Activated effector memory CD4-positive, alpha-beta T cell treated with Interleukin-2 at 50 U/mL for 16 hours (primary cell): ENCODE results near the gene PRKCH.
A peak's percentile ranks its signal among the peaks of the same experiment; 100 is the strongest.

Experiments used
- DNase-seq: peaks from one replicate; pipeline ENCODE4 v3.0.0-alpha.2; 2020

Gene PRKCH

DNA sequence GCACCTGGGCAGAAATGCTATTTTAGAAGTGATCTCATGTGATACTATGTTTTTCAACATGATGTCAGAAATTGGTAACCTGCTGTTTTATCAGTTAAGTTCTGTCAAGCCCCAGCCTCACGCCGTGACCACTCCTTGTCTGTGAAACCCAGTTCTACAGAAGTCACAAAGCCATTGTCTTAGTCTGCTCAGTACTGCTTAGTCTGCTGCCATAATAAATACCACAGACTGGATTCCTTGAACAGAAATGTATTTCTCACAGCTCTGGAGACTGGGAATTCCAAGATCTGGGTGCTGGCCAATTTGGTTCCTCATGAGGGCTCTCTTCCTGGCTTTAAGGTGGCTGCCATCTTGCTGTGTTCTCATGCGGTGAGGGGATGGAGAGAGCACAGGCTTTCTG lies 176.9 kb downstream of the PRKCH start:
- DNase-seq = no peak

DNA sequence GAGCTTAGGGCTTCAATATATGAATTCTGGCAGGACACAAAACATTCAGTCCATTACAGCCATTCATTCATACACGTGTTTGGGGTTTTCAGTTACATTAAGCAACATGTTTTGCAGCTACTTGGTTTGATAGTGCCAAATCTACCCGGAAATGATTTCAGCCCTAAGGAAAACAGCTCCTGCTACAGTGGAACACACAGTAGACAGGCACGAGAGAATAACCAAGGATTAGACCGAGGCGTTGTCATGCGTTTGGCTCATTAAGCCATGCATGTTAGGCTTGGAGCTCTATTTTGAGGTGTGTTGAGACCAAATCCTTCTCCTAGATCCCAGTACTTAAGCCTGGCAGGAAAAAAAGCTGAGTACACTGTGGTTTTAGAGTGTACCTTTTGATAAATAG lies 177.4 kb downstream of the PRKCH start:
- DNase-seq = no peak

DNA sequence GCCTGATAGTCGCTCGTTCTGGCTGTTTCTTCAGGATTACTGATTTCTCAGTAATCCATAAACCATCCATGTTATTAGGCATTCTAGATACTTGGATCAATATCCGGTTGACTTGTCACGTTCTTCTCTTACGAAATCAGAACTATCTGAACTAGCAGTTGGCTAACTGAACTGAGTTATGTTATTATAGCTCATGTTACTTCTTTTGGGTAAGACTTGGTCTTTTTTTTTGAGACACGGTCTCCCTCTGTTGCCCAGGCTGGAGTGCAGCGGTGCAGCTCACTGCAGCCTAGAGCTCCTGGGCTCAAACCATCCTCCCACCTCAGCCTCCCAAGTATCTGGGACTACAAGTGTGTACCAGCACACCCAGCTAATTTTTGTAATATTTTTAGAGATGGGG lies 178.6 kb downstream of the PRKCH start:
- no peak for DNase-seq

DNA sequence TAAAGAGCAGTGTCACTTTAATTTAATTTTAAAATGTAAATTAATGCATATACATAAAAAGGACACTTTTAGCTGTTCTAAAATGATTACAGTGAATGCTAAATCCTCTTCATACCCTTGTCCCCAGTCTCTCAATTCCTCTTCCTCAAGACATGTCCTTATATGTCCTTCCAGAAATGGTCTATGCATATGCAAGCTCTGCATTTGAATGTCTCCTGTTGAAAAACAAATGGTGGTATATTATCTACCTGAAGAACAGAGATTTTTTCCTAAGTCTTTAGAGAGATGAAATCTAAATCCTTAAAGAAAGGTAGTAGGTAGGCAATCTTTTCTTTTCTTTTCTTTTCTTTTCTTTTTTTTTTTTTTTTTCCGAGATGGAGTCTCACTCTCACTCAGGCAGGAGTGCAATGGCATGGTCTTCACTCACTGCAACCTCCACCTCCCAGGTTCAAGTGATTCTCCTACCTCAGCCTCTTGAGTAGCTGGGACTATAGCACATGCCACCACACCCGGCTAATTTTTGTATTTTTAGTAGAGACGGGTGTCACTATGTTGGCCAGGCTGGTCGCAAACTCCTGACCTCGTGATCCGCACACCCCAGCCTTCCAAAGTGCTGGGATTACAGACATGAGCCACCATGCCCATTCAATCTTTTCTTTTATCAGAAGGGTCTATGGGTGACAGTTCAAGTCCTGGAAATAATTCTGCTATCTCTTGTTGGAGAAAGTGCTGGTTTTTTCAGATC lies 180.5 kb downstream of the PRKCH start:
- no peak for DNase-seq

DNA sequence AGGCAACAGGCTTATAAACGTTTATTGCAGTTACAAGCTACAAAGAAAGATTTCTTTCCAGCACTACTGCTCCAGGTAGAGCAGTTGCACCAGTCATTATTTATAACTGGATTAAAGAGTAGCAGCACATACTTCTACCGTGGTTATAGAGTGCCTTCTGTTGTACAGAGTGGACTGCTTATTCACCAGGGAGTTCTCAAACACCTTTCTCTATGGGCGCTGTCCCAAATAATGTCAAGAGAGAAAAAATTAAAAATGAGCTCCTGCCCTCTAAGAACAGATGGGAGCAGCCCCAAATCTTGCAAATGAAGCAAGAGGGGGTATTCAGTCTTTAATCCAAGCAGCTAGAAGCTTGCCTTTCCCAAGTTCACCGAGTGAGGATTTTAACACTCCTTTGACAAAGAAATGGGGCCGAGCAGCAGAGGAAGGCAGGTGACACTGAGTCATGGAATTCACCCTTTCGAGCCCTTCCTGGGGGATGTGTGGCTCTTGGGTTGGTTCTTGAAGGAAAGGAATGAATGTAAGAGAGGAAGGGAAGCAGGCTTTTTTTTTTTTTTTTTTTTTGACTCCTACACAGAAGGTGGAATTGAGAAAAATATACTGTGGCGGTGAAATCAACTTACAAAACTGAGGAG lies 181.2 kb downstream of the PRKCH start:
- no peak for DNase-seq

DNA sequence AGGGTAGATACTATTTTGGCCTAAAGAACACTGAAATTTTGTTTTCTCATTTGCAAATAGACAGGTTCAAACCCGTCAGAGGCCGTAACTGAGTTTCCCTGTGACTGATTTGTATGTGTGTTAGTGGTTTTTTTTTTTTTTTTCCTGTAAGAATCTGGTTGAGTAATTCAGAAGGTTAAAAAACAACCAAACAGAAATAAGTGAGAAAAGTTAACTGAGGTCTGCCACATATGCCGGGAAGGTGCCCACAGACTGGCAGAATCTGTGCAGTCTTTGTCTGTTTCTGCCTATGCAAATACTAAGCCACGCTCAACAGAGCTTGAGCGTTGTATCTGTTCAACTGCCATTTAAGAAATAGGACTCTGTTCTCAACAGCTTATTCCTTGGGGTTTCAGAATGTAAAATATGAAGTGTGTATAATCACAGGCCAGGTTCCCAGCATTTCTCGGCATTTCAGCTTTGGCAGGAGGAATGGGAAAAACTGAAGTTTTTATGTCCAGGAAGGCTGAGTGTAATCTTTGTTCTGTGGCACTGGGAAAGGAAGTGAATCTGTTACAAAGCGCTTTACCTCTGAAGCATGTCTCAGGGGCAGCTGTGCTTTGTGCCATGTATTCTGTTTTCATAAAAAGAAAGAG lies 181.9 kb downstream of the PRKCH start:
- DNase-seq = peak; percentile 32

DNA sequence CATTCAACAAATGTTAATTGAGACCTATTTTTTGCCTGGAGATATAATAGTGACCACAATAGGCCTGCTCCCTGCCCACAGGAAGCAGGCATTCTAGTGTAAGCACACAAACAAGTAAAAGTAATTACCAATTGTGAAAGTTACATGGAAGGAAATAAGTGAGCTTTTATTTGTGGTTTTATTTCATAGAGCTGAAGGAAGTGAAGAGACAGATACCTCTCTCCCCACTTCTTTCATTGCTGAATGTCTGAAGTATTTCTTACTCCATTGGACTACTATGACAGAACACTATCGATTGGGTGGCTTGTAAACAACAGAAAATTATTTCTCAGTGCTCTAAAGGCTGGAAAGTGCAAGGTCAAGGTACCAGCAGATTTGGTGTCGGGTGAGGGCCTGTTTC lies 183.5 kb downstream of the PRKCH start:
- no peak for DNase-seq

DNA sequence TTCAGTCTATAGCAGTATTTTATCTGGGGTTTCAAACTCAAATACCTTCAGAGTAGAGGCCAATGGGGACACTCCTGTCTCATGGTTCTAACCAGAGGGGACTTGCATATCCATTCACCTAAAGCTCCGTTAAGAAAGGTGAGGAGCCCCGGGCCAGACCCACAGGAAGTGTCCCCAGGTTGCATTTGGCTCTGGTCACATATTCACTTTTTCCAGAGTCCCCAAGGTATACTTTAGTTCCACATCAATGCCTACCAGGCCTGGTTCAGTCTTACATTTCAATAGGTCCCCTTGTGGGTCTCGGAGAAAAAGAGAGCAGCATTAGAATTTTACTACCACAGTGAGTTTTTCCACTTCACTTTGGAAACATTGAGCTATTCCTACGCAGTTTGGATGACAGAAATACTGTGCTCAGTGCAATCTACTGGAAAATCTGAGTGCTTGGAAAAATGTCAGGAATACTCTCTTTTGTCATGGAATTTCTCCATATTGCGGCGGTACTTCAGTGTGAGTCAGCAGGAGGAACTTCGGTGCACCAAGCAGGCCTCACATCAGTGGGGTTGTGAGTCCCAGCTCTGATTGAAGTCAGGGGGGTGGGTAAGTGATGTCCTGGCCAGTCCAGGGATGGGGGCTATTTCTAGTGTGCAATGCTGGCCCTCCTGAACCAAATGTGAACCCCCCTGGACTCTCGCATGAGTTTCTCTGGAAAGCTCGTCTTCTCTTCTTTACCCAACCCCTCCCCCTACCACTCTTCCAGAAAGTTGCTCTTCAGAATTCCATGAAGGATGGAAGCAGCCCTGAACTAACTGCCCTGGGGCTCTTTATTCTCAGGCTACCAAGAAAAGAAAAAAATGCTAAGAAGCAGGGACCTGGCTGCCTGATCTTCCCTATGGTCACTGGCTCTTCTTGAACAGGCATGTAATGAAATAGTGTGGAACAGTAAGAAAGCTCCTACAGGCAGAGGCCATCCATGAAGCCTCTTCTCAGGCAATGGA lies 184.7 kb downstream of the PRKCH start:
- DNase-seq = no peak

DNA sequence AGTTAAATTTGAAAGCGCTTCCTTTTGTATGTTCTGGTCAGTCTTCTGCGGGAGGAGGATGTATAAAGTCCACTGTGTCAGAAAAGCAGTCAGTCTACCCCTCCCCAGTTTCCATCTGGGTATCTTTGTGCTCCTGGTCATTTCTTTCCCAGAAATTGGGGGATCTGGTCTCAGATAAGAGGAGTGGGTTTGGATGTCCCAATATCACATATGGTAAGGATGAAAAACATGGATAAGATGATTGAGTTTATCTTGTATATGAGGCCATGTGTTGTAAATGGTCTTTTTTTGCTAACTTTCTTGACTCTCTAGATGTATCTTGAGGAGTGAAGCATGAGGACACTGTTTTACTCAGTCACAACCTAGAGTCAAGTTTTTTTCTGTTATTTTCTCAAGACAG lies 187.1 kb downstream of the PRKCH start:
- no peak for DNase-seq

DNA sequence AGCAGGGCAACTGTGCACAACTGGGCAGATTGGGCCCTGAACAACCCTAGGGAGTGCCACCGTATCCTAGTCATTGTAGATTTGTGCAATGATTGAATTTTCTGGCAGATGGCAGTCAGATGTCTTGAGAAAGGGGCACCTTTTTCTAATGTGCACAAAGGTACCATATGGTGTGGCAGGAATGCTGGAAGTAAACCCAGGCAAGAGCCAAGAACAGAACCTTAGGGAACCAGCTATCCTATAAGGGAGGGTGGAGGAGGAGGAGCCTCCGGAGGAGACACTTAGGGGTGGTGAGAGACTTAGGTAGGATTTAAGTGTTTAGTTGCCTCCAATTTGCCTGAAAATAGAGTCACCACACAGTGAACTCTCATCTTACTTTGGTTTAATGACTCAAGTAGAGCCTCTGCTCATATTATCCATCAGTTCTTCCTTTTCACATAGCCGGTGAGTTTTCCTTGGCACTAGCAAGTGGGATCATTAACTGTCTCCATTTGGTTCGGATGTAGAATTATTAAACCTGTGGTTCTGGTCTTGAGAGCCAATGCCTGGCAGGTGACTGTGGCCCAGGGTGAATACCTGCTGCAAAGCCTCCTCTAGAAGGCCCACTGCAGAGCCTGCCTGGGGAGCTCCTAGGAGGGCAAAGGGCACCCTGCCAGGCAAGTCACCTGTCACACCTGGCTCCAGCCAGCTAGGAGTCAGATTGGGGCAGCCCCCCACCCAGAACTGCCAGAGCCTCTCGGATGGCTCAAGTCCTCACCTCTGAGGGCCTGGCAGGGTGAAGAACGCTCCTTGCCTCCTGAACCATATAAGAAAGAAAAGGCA lies 189.6 kb downstream of the PRKCH start:
- no peak for DNase-seq

DNA sequence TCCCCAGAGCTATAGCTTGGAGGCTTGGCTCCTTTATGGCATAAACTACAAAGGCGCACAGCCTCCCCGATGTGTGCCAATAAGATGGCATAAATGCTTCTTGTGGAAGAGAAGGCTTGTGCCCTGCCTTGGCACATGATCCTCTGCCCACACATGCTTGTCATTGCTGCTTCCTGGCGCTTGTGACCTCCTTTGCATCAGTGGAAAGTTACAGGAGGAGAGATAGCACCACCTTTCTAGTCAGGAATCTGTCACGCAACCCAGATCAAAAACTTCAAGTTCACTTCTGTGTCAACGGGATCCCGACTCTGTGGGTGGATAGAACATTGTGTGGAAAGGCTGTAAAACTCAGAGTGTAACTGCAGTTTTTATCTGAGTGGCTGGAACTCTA lies 190.2 kb downstream of the PRKCH start:
- DNase-seq = no peak

DNA sequence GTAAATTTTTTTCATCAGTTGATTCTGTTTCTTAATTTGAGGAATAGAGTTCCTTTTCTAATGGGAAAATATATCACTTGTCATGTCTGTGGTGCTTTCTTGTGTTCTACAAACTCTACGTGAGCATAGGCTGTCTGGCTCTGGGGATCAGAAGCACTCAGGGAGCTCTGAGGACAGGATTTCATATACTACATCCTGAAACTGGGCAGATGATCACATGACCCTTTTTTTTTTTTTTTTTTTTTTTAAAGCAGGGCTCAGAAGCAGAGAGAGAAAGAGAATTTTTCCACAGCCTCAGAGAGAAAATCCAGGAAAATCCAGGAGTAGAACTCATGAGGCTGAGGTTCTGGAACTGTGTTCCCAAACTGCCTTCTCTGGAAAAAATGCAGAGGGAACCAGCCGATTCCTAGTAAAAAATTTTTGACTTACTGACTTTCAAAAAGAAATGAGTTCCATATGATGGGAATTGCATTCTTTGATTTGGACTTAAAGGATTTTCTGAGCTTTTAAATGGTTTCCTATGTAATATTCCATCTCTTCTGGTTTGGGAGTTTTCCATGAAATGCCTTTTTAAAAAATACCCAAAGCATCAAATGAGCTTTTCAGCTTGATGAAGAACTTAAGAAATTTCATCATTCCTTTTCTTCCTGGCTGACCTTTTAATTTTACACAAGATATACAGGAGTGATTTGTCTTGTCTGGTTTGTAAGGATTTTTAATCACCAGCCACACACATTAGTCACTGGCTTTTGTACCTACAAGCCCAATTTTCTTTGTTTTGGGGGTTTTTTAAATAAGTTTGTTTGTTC lies 190.9 kb downstream of the PRKCH start:
- no peak for DNase-seq

DNA sequence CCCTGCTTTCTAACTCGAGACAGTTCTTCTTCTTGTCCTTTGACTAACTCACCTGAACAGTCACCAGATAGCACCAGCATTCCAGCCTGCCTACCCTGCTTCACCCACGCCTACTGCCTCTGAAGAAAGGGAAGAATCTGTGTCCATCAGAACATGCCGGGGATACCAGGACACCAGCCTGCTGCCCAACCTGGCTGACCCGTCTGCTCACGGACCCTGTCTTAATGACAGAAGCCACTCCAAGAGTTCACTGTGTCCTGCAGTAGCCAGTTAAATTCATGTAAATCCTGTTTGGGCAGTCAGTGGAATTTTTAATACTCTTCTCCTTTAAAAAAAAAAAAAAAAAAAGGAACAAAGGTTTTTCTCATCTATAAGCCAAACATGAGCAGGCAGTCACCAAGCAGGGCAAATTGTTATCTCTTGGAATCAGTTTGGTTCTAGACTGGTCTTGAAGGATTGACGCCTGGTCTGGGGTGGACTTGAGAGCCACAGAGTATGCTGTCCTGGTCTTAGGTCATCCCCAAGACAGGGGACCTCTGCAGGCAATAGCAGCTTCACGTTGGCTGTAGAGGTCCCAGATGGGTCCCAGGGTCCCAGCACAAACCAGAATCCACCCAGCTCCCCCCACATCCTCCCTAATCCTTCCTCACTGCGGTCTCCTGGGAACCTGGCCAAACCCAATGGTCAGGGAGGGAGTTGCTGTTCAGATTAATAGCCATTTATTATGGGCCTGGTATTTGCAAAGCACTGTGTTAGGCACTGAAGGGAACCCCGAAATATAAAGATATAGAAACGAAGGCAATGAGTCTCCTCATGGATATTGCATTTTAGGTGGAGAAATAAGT lies 192.8 kb downstream of the PRKCH start:
- DNase-seq = no peak

DNA sequence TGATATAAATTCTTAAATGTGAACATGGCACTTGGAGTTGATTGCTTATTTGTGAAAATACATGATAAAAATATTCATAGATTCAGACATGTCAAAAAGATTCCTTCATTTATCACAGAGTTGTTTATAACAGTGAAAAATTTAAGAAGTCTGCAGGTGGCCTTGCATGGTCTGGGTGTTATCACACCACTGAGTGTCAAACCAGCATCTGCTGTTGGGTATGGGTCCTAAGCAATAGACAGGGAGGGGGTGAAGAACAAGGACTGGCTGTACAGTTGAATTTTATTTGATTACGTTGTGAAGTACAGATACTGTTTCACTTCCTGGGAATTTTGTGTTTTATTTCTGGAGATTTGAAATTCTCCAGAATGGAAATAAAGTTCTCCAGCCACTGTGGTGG lies 193.5 kb downstream of the PRKCH start:
- no peak for DNase-seq

DNA sequence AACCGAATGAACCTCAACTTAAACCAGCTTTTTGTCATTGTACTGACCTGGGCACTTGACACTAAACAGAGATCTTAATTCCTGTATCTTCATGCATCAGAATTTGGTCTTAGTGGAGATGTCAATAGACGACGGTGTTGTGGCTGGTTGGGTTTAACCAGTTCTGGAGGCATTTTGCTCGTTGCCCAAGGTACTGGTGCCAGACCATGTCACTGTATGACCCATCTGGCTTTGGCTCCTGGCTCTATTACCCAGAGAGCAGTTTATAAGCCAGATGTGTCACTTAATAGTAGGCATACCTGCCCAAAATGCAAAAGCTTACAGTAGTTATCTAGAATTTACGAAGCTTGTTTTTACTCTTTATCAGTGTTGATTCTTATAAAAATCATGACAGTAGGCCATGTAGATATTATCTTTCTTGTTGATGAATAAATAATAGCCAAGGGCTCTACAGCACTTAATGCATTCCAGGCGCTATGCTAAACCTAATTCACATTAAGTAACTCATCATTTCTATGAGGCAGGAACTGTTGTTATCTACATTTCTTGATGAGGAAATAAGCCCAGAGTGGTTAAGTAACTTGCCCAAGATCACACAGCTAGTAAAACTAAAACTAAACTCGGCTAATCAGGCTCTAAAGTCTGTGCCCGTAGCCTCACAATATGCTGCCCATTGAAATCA lies 194.2 kb downstream of the PRKCH start:
- no peak for DNase-seq

DNA sequence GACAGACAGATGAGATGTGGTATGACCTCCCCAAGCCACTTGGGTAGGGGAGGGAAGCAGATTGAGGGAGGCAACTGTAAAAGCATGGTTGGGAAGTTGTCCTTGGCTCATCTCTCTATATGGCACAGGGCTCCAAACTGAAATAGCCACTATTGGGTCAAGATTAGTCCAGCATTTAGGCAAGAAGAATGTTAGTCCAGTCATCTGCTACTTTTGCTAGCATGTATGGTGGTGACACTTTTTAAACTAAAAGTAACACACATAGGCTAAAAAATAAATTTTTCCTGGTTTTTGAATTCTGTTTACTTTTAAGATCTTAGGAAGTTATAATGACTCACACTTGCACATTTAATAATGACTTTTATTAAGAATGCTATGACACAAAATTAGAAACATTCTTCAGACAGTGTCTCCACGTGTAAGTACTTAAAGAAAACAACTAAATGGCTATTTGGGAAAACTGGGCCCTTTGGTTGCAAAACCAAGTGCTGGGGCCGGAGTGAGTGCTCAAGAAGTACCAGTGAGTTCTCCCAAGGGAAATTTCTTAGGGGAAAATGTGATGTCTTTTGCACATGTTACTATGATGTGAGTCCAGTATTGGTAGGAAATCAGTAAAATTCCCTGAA lies 194.9 kb downstream of the PRKCH start:
- no peak for DNase-seq

DNA sequence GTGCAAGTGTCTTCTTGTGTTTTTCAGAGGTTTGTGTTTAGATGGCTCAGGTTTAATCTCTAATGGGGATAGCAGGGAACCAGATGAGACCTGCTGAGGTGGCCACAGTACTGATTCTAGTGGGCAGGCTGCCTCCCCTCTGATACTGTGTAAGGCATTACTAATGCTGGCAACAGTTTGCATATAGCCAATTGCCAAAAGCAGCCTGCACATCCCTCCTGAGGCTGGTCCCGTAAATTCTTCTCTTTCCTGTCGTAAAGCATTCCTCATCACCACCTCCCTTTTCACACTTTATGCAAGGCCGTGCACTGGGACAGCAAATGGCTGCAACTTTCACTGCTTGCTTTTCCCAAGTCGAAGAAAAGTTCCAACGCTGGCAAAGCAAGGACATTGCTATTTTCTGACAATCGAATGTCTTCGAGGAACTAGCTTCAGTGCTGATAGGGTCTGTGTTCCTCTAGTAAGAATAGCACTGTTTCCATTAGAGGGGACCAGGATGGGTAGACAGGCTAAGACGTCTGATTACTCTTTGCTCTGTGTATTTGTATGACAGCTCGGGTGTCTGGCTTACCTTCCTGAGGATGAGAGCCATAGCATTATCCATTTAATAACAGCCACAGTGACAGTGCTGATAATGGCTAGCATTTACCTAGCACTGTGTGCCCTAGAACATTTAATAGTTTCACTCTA lies 195.7 kb downstream of the PRKCH start:
- DNase-seq = no peak

DNA sequence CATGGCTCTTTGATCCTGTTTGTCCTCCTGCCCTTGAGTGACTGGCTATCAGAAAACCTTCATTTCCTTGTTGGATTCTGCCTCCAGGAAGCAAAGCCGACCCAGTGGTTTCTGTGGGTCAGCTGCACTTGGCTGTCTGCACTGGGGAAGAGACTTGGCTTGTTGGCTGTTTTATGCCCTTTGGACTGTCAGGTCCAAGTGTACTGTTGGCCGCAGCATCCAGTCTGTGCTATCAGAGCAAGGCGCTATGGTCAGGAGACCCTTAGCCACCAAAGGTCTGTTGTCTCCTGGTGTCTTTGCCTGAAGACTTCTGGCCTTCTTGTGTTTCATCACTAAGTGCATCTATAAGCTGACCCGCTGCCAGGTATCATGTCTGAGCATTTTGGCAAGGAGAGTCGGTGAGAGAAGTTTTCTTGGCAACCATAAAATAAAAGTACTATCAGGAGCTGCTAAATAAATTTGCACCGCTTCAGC lies 196.6 kb downstream of the PRKCH start:
- DNase-seq = no peak

DNA sequence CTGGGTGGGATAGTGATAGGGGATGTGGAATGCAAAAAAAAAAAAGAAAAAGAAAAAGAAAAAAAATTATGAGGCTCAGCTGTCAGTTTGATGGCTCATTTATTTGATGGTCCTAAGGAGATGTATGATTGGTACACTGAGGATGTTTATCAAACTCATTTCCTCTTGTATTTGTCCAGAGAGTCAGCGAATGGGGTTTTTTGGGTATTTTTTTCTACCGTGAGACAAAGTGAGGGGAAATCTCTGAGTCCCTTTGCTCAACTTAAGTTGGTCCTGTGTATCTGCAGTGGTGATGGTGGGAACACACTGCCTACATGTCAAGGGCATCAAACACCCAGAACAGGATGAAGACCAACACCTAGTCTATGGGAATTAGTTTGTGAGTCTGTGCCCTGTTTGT lies 197.0 kb downstream of the PRKCH start:
- DNase-seq = no peak
